ENCODE data around the gene ANTXRL. TPM values are rescaled to one million over a fixed set of nuclear protein-coding genes. Genes with fewer than 3 reads are reported as not detected.

Gene ANTXRL
- polyA plus RNA-seq, 1 donor from 2014 or later, result not detected

DNA sequence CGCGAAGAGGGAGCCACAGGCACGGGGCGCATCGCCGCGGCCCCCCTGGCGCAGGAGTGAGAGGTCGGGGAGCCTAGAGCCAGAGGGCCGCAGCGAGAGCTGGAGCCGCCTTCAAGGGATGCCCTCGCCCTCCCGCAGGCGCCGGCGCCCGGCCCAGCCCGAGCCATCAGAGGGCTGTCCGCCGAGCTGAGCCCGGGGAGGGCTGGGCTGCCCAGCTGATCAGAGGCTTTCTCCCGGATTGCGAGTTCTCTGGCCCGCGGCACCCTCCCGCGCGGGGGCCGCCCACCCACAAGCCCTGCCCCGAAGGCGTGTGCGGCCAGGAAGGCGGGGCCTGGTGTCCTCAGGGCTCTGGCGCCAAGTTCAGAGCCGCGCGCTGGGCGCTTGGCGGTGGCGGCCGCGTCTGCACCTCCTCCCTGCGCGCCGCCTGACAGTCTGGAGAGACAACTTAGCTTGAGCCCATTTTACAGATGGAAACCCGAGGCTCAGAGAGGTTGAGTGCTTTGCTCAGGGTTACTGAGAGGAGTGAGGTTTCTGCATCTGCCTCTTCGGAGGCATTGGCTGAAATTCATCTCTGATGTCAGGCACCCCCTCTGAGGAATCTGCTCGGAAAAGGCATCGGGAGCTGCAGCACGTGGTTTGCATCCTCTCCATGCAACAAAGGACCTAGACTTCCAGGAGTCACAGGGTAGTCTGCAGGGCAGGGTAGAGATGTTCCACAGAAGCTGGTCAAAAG, 3.8 kb upstream of the ANTXRL start:
- no peak overlapping the region for H3K27ac ChIP-seq (ENCODE audit: low read length)

DNA sequence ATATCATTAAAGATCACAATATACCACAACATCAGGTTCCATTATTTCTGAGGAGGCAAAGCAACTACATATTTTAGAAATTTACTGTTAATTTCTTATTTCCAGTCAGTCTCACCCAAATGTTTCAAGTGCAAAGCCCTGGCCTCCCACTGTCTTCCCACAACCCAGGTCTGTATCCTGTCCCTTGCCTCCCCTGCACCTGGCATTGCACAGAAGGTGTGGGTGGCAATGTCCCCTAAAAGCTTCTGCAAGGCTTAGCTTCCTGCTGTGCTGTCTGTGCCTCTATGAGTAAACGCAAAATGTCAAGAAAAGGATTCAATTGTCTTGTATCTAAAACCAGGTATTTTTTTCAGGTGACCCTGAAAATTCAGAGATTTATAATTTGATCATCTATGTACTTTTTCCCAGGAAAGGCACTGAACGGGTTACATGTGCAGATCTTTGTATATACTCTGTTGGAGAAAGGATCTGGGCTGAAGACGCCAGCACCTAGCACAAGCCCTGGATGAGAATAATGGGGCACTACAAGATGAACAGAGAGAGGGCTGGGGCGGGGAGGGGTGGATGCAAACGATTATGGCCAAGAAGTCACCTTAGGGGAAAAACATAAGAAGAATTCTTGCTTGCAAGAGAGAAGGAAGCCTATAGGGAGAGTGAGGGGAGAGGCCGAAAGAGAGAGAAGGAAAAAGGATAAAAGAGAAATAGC, 3.1 kb upstream of the ANTXRL start:
- H3K79me2 ChIP-seq (replicated peaks; ENCODE audit: insufficient read depth, low read length), result no peaks in the 10 kb centered on the region
- H4K20me1 ChIP-seq (ENCODE audit: insufficient read depth), result no peaks in the 10 kb centered on the region
- peak overlapping the region; percentile 43 for H3K4me2 ChIP-seq (ENCODE audit: low read length)
- no peaks in the 10 kb centered on the region for H3F3A ChIP-seq (ENCODE audit: insufficient read depth, low read length, poor library complexity, severe bottlenecking)
- no peak overlapping the region for H2AFZ ChIP-seq (ENCODE audit: low read depth, low read length)
- no peak overlapping the region for H3K27ac ChIP-seq (ENCODE audit: low read length)
- H3K36me3 ChIP-seq (ENCODE audit: insufficient read depth, low read length), result no peaks in the 10 kb centered on the region
- peak overlapping the region; percentile 71 for H3K9ac ChIP-seq (ENCODE audit: low read length)
- H3K9me2 ChIP-seq (ENCODE audit: insufficient read depth, low read length), result no peaks in the 10 kb centered on the region
- H3K9me3 ChIP-seq (ENCODE audit: low read length), result no peaks in the 10 kb centered on the region
- TF ChIP-seq, protein P1, sequence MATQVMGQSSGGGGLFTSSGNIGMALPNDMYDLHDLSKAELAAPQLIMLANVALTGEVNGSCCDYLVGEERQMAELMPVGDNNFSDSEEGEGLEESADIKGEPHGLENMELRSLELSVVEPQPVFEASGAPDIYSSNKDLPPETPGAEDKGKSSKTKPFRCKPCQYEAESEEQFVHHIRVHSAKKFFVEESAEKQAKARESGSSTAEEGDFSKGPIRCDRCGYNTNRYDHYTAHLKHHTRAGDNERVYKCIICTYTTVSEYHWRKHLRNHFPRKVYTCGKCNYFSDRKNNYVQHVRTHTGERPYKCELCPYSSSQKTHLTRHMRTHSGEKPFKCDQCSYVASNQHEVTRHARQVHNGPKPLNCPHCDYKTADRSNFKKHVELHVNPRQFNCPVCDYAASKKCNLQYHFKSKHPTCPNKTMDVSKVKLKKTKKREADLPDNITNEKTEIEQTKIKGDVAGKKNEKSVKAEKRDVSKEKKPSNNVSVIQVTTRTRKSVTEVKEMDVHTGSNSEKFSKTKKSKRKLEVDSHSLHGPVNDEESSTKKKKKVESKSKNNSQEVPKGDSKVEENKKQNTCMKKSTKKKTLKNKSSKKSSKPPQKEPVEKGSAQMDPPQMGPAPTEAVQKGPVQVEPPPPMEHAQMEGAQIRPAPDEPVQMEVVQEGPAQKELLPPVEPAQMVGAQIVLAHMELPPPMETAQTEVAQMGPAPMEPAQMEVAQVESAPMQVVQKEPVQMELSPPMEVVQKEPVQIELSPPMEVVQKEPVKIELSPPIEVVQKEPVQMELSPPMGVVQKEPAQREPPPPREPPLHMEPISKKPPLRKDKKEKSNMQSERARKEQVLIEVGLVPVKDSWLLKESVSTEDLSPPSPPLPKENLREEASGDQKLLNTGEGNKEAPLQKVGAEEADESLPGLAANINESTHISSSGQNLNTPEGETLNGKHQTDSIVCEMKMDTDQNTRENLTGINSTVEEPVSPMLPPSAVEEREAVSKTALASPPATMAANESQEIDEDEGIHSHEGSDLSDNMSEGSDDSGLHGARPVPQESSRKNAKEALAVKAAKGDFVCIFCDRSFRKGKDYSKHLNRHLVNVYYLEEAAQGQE (IDR thresholded peaks at IDR 0.05; ENCODE audit: borderline replicate concordance), result no peak
- TF ChIP-seq RAD21 (conservative IDR thresholded peaks at IDR 0.05) (no peak), POLR2AphosphoS5 (IDR thresholded peaks at IDR 0.05) (no peak), SMC3 (conservative IDR thresholded peaks at IDR 0.05; ENCODE audit: poor library complexity) (no peak)
- TF ChIP-seq, protein P2, sequence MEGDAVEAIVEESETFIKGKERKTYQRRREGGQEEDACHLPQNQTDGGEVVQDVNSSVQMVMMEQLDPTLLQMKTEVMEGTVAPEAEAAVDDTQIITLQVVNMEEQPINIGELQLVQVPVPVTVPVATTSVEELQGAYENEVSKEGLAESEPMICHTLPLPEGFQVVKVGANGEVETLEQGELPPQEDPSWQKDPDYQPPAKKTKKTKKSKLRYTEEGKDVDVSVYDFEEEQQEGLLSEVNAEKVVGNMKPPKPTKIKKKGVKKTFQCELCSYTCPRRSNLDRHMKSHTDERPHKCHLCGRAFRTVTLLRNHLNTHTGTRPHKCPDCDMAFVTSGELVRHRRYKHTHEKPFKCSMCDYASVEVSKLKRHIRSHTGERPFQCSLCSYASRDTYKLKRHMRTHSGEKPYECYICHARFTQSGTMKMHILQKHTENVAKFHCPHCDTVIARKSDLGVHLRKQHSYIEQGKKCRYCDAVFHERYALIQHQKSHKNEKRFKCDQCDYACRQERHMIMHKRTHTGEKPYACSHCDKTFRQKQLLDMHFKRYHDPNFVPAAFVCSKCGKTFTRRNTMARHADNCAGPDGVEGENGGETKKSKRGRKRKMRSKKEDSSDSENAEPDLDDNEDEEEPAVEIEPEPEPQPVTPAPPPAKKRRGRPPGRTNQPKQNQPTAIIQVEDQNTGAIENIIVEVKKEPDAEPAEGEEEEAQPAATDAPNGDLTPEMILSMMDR (IDR thresholded peaks at IDR 0.05; ENCODE audit: poor library complexity, severe bottlenecking), result no peak
- H3K27me3 ChIP-seq (ENCODE audit: insufficient read depth, low read depth, low read length), result peaks cover 65% of the 10 kb centered on the region
- H3K4me3 ChIP-seq (ENCODE audit: low read length), result peak overlapping the region; percentile 73

More for the DNA sequence above, 3.8 kb upstream of the ANTXRL start:
- Histone ChIP-seq H3K4me2 (ENCODE audit: low read length) (peak overlapping the region; percentile 31), H3K4me3 (ENCODE audit: low read length) (peak overlapping the region; percentile 66), H2AFZ (ENCODE audit: low read depth, low read length) (no peak overlapping the region), H3K36me3 (ENCODE audit: insufficient read depth, low read length) (no peaks in the 10 kb centered on the region), H3F3A (ENCODE audit: insufficient read depth, low read length, poor library complexity, severe bottlenecking) (no peaks in the 10 kb centered on the region), H3K79me2 (replicated peaks; ENCODE audit: insufficient read depth, low read length) (no peaks in the 10 kb centered on the region), H3K9ac (ENCODE audit: low read length) (peak overlapping the region; percentile 39), H3K9me3 (ENCODE audit: low read length) (no peaks in the 10 kb centered on the region), H3K9me2 (ENCODE audit: insufficient read depth, low read length) (no peaks in the 10 kb centered on the region), H4K20me1 (ENCODE audit: insufficient read depth) (no peaks in the 10 kb centered on the region), H3K27me3 (ENCODE audit: insufficient read depth, low read depth, low read length) (peaks cover 65% of the 10 kb centered on the region)
- no peak for TF ChIP-seq MXI1 (conservative IDR thresholded peaks at IDR 0.05; ENCODE audit: poor library complexity, severe bottlenecking)
- TF ChIP-seq, protein P2 (IDR thresholded peaks at IDR 0.05; ENCODE audit: poor library complexity, severe bottlenecking), result no peak
- no peak for TF ChIP-seq RAD21 (conservative IDR thresholded peaks at IDR 0.05)
- no peak for TF ChIP-seq POLR2AphosphoS5 (IDR thresholded peaks at IDR 0.05)
- TF ChIP-seq TAF1 (IDR thresholded peaks at IDR 0.05; ENCODE audit: low read depth), result no peak
- no peak for TF ChIP-seq SMC3 (conservative IDR thresholded peaks at IDR 0.05; ENCODE audit: poor library complexity)
- TF ChIP-seq EP300 (conservative IDR thresholded peaks at IDR 0.05; ENCODE audit: poor library complexity, severe bottlenecking), result no peak
- TF ChIP-seq, protein P1 (IDR thresholded peaks at IDR 0.05; ENCODE audit: borderline replicate concordance), result no peak
- no peak for TF ChIP-seq EZH2 (IDR thresholded peaks at IDR 0.05; ENCODE audit: borderline replicate concordance, insufficient read depth, low read length, poor library complexity, severe bottlenecking)

All from neural cell (in vitro differentiated cells).